ENCODE results near the gene CAST. TPM values are rescaled to one million over a fixed set of nuclear protein-coding genes. Genes with fewer than 3 reads are reported as not detected.

Gene CAST
- total RNA-seq, 1 experiment from 2014 or later, result 136 TPM

Other genes with a start within 250 kb of the CAST start
- 0.10 TPM in 1 of 2 replicates, not detected in the other for gene PCSK1, start 229.1 kb upstream of the CAST start, total RNA-seq (2014; rRNA removed; shearing (Covaris generic); ENCODE audit: low replicate concordance)
- gene ERAP1, start 145.6 kb downstream of the CAST start, total RNA-seq (2014; rRNA removed; shearing (Covaris generic); ENCODE audit: low replicate concordance), result 12.6 and 19.7 TPM in 2 replicates
- gene ERAP2, start 214.1 kb downstream of the CAST start, total RNA-seq (2014; rRNA removed; shearing (Covaris generic); ENCODE audit: low replicate concordance), result 0.43 and 1.9 TPM in 2 replicates

Data from MG63 (cell line).